CD14-positive monocyte (primary cell): ENCODE measurements around the gene OR4F6. TPM values are rescaled to one million over a fixed set of nuclear protein-coding genes. Genes with fewer than 3 reads are reported as not detected.

Experiments
- DNase-seq, 3 donors: peaks; one replicate each; pipeline ENCODE4 v3.0.0-alpha.2; 2011 to 2022
- H2AFZ ChIP-seq: 2 replicates; pipeline ENCODE4 v1.6.0; 2012; ENCODE audit warnings: mild to moderate bottlenecking, low read depth, low read length, inconsistent platforms; ENCODE audit not compliant: insufficient read depth, poor library complexity, severe bottlenecking
- H3K27ac ChIP-seq, 2 donors: 1 replicate in 1 of 2; 2 replicates in 1 of 2; pipeline ENCODE4 v1.5.1; 2012 to 2013; ENCODE audit warnings: low read length in 2 of 2, control low read depth in 1 of 2, inconsistent platforms in 1 of 2, low read depth in 1 of 2, mild to moderate bottlenecking in 1 of 2
- H3K27me3 ChIP-seq, 2 donors: one replicate each; pipeline versions ENCODE4 v1.6.0 to v1.6.1; 2011 to 2013; ENCODE audit warnings: low read length in 2 of 2; ENCODE audit not compliant: control insufficient read depth in 2 of 2, insufficient read depth in 2 of 2
- H3K36me3 ChIP-seq, 2 donors: replicated peaks in 1 of 2; 1 replicate in 1 of 2; 2 replicates in 1 of 2; pipeline versions ENCODE4 v1.5.1 to v1.6.1; 2012 to 2013; ENCODE audit warnings: low read length in 2 of 2, control low read depth in 1 of 2, inconsistent platforms in 1 of 2, mild to moderate bottlenecking in 1 of 2; ENCODE audit not compliant: insufficient read depth in 2 of 2, control insufficient read depth in 1 of 2
- H3K4me1 ChIP-seq, 2 donors: 1 replicate in 1 of 2; 2 replicates in 1 of 2; pipeline versions ENCODE4 v1.5.1 to v1.6.1; 2012 to 2013; ENCODE audit warnings: low read length in 2 of 2, control low read depth in 1 of 2, inconsistent platforms in 1 of 2, mild to moderate bottlenecking in 1 of 2, moderate library complexity in 1 of 2; ENCODE audit not compliant: insufficient read depth in 2 of 2, control insufficient read depth in 1 of 2
- H3K4me2 ChIP-seq: replicated peaks from 2 replicates; pipeline ENCODE3; 2012; ENCODE audit warnings: low read length, moderate library complexity, mild to moderate bottlenecking; ENCODE audit not compliant: poor library complexity, severe bottlenecking; ENCODE audit errors: extremely low read depth
- H3K4me3 ChIP-seq, 3 experiments: fragments of 200-600 bp in 1 of 3; sonication (generic) in 1 of 3; replicated peaks in 1 of 3; 1 replicate in 2 of 3; 2 replicates in 1 of 3; pipeline ENCODE4 v1.5.1; 2011 to 2013; ENCODE audit warnings: low read length in 3 of 3, mild to moderate bottlenecking in 3 of 3, control low read depth in 2 of 3, low read depth in 2 of 3, inconsistent platforms in 1 of 3, moderate library complexity in 1 of 3
- H3K79me2 ChIP-seq: 2 replicates; pipeline ENCODE4 v1.6.0; 2012; ENCODE audit warnings: mild to moderate bottlenecking, control low read depth, inconsistent platforms, low read length, moderate library complexity; ENCODE audit not compliant: insufficient read depth
- H3K9ac ChIP-seq: 2 replicates; pipeline ENCODE4 v1.6.0; 2017; ENCODE audit warnings: low read length, mild to moderate bottlenecking; ENCODE audit not compliant: insufficient read depth, poor library complexity, severe bottlenecking
- H3K9me3 ChIP-seq, 2 donors: replicated peaks in 1 of 2; 1 replicate in 1 of 2; 2 replicates in 1 of 2; pipeline versions ENCODE4 v1.5.1 to v1.6.1; 2012 to 2013; ENCODE audit warnings: low read length in 2 of 2, control low read depth in 1 of 2; ENCODE audit not compliant: control insufficient read depth in 1 of 2, insufficient read depth in 1 of 2
- H4K20me1 ChIP-seq: 2 replicates; pipeline ENCODE4 v1.6.0; 2012; ENCODE audit warnings: mild to moderate bottlenecking, low read length, control low read depth, moderate library complexity; ENCODE audit not compliant: insufficient read depth
- H3K27ac Mint-ChIP-seq, 7 donors: one replicate each; pipeline ENCODE4 v1.8.0; 2020; ENCODE audit warnings: mild to moderate bottlenecking in 7 of 7, mixed read lengths in 7 of 7, moderate library complexity in 6 of 7, inconsistent platforms in 2 of 7
- H3K27me3 Mint-ChIP-seq, 3 donors: one replicate each; pipeline ENCODE4 v1.8.0; 2021 to 2022; ENCODE audit warnings: low read depth in 3 of 3, mild to moderate bottlenecking in 3 of 3, mixed read lengths in 3 of 3, moderate library complexity in 3 of 3, inconsistent platforms in 1 of 3
- H3K36me3 Mint-ChIP-seq, 2 donors: one replicate each; pipeline ENCODE4 v1.8.0; 2020; ENCODE audit warnings: mixed read lengths in 2 of 2, inconsistent platforms in 1 of 2, mild to moderate bottlenecking in 1 of 2
- H3K4me1 Mint-ChIP-seq: one replicate; pipeline ENCODE4 v1.8.0; 2020; ENCODE audit warnings: mild to moderate bottlenecking, mixed read lengths
- H3K4me3 Mint-ChIP-seq, 2 donors: one replicate each; pipeline ENCODE4 v1.8.0; 2020; ENCODE audit warnings: mild to moderate bottlenecking in 2 of 2, mixed read lengths in 2 of 2, moderate library complexity in 1 of 2
- H3K9me3 Mint-ChIP-seq, 7 donors: one replicate each; pipeline ENCODE4 v1.8.0; 2020 to 2022; ENCODE audit warnings: mixed read lengths in 7 of 7, mild to moderate bottlenecking in 6 of 7, moderate library complexity in 6 of 7, inconsistent platforms in 2 of 7
- CTCF ChIP-seq: fragments of 200-600 bp; IDR thresholded peaks from one replicate; pipeline ENCODE4 v1.8.0; 2022; ENCODE audit warnings: antibody characterized with exemption, mild to moderate bottlenecking
- WGBS: methylation state at CpG from one replicate; pipeline ENCODE4 v1.1.5; 2013; ENCODE audit warnings: missing lambda C conversion rate; ENCODE audit not compliant: insufficient coverage; 5-methylcytosine and 5-hydroxymethylcytosine counted together
- intact Hi-C, 2 donors: fragments of 100-400 bp; cut with micrococcal nuclease; formaldehyde crosslinking; loops; one replicate each; pipeline versions ENCODE4 v1.15.0 to v1.15.1; 2023
- polyA plus RNA-seq, 3 donors: library from polyadenylated mRNA; depleted of rRNA in 1 of 3; unstranded in 2 of 3; stranded (reverse) in 1 of 3; fragments of 300-500 nt in 2 of 3; fragments of >200 nt in 1 of 3; fragmentation: Illumina TruSeq in 2 of 3; gene quantifications; 1 replicate in 2 of 3; 2 replicates in 1 of 3; pipeline ENCODE4 v1.2.3, GENCODE V29; 2012 to 2021

The OR4F6 gene
- polyA plus RNA-seq, 3 donors, result not detected

DNA sequence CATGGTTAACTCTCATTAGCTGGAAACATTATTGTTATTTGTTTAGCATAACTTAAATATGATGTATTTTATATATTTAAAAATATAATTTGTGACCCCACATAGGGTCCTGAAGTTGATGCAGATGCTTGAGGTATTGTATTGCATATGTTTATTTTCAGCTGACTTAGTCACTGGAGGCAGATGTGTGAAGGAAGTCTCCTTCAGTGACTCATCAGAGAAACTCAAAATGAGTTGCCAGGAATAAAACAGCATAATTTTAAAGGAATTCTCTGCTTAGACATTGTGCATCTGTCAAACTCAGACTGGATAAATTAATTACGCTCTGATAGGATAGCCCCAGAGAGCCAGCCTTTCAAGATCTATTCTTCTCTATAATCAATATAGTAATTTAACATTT is 7.9 kb upstream of the OR4F6 start:
- Histone ChIP-seq H3K4me2 (no peak overlapping the region), H3K9ac (no peak overlapping the region), H3K36me3 (no peaks in the 10 kb centered on the region), H3K9me3 (no peaks in the 10 kb centered on the region), H4K20me1 (no peaks in the 10 kb centered on the region), H3K4me1 (no peaks in the 10 kb centered on the region), H2AFZ (no peak overlapping the region), H3K79me2 (no peaks in the 10 kb centered on the region), H3K27ac (no peak overlapping the region), H3K4me3 (no peak overlapping the region), H3K27me3 (no peaks in the 10 kb centered on the region)
- Mint-ChIP-seq H3K27me3 (peaks cover 2 to 8% (median 3%) of the 10 kb centered on the region in 3 donors), H3K4me1 (no peaks in the 10 kb centered on the region), H3K9me3 (peaks cover 0 to 1% (median 0%) of the 10 kb centered on the region in 7 donors), H3K27ac (peak overlapping the region in 1 of 7 donors; percentile 36), H3K4me3 (no peak overlapping the region), H3K36me3 (no peaks in the 10 kb centered on the region)
- no peak for TF ChIP-seq CTCF
- no CpG with 5 or more reads among the region's 1 CpG for WGBS
- DNase-seq, result no peak
- intact Hi-C loops, result no loop called here

DNA sequence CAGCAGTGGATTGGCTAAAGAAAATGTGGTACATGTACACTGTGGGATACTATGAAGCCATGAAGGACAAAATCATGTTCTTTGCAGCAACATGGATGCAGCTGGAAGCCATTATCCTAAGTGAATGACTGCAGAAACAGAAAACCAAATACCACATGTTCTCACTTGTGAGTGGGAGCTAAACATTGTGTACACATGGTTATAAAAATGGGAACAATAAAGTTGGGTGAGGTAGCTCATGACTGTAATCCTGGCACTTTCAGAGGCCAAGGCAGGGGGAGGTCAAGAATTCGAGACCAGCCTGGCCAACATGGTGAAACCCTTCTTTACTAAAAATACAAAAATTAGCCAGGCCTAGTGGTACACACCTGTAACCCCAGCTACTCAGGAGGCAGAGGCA is 3.6 kb upstream of the OR4F6 start:
- intact Hi-C loops, result no loop called here
- Histone ChIP-seq H3K9me3 (no peaks in the 10 kb centered on the region), H3K4me1 (no peaks in the 10 kb centered on the region), H2AFZ (no peak overlapping the region), H3K4me3 (no peak overlapping the region), H3K79me2 (no peaks in the 10 kb centered on the region), H3K27ac (no peak overlapping the region), H3K9ac (no peak overlapping the region), H3K36me3 (no peaks in the 10 kb centered on the region), H3K27me3 (no peaks in the 10 kb centered on the region), H4K20me1 (no peaks in the 10 kb centered on the region), H3K4me2 (no peak overlapping the region)
- no peak for DNase-seq
- Mint-ChIP-seq H3K36me3 (no peaks in the 10 kb centered on the region), H3K4me1 (no peaks in the 10 kb centered on the region), H3K27me3 (peaks cover 2 to 6% (median 5%) of the 10 kb centered on the region in 3 donors), H3K27ac (no peak overlapping the region), H3K4me3 (no peak overlapping the region), H3K9me3 (peaks cover 0 to 2% (median 0%) of the 10 kb centered on the region in 7 donors)
- no CpG with 5 or more reads among the region's 1 CpG for WGBS
- no peak for TF ChIP-seq CTCF
